Measurements from ENCODE around the gene PAQR5. TPM values are rescaled to one million over a fixed set of nuclear protein-coding genes. Genes with fewer than 3 reads are reported as not detected.

Gene PAQR5
- total RNA-seq, 1 donor from 2014 or later = 0.15 TPM

DNA sequence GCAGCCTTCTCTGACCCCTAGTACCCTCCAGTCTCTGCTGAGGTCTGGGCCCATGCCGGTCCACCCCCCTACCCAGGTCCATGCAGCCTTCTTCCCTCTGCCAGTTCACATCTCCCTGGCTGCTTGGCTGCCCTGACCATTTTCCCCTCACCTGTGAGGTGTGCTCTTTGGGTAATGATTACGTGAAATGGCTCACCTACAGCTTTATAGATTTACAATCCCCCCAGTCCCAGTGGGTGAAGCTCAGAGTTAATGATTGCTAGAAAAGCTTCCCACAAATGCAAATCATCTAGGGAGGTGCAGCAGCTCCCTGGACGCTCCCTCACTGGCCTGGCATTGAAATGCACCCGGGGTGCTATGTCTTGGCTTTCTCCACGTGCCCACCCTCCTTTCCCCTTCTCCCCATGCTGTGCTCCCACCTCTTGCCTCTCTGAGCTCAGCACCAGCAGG, 18.7 kb downstream of the PAQR5 start:
- Mint-ChIP-seq H3K4me3 (ENCODE audit: unreplicated experiment) (no peak overlapping the region), H3K27me3 (ENCODE audit: unreplicated experiment) (peaks cover 2% of the 10 kb centered on the region), H3K27ac (ENCODE audit: unreplicated experiment) (no peak overlapping the region), H3K4me1 (ENCODE audit: unreplicated experiment) (peaks cover 15% of the 10 kb centered on the region), H3K9me3 (ENCODE audit: unreplicated experiment) (no peaks in the 10 kb centered on the region), H3K36me3 (ENCODE audit: low read depth, unreplicated experiment) (no peaks in the 10 kb centered on the region)
- no peak for DNase-seq (ENCODE audit: low spot score)
- TF ChIP-seq, protein P1, sequence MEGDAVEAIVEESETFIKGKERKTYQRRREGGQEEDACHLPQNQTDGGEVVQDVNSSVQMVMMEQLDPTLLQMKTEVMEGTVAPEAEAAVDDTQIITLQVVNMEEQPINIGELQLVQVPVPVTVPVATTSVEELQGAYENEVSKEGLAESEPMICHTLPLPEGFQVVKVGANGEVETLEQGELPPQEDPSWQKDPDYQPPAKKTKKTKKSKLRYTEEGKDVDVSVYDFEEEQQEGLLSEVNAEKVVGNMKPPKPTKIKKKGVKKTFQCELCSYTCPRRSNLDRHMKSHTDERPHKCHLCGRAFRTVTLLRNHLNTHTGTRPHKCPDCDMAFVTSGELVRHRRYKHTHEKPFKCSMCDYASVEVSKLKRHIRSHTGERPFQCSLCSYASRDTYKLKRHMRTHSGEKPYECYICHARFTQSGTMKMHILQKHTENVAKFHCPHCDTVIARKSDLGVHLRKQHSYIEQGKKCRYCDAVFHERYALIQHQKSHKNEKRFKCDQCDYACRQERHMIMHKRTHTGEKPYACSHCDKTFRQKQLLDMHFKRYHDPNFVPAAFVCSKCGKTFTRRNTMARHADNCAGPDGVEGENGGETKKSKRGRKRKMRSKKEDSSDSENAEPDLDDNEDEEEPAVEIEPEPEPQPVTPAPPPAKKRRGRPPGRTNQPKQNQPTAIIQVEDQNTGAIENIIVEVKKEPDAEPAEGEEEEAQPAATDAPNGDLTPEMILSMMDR (IDR thresholded peaks at IDR 0.05; ENCODE audit: unreplicated experiment) = no peak

- Mint-ChIP-seq H3K36me3 (ENCODE audit: low read depth, unreplicated experiment) (no peaks in the 10 kb centered on the region), H3K4me1 (ENCODE audit: unreplicated experiment) (peaks cover 13% of the 10 kb centered on the region), H3K27ac (ENCODE audit: unreplicated experiment) (no peak overlapping the region), H3K4me3 (ENCODE audit: unreplicated experiment) (no peak overlapping the region), H3K27me3 (ENCODE audit: unreplicated experiment) (no peaks in the 10 kb centered on the region), H3K9me3 (ENCODE audit: unreplicated experiment) (no peaks in the 10 kb centered on the region)
- DNase-seq (ENCODE audit: low spot score) = no peak
- TF ChIP-seq, protein P1 (IDR thresholded peaks at IDR 0.05; ENCODE audit: unreplicated experiment) = no peak
These were observed 19.3 kb downstream of the PAQR5 start for GRCh38 chr15:69318033-69318432.

DNA sequence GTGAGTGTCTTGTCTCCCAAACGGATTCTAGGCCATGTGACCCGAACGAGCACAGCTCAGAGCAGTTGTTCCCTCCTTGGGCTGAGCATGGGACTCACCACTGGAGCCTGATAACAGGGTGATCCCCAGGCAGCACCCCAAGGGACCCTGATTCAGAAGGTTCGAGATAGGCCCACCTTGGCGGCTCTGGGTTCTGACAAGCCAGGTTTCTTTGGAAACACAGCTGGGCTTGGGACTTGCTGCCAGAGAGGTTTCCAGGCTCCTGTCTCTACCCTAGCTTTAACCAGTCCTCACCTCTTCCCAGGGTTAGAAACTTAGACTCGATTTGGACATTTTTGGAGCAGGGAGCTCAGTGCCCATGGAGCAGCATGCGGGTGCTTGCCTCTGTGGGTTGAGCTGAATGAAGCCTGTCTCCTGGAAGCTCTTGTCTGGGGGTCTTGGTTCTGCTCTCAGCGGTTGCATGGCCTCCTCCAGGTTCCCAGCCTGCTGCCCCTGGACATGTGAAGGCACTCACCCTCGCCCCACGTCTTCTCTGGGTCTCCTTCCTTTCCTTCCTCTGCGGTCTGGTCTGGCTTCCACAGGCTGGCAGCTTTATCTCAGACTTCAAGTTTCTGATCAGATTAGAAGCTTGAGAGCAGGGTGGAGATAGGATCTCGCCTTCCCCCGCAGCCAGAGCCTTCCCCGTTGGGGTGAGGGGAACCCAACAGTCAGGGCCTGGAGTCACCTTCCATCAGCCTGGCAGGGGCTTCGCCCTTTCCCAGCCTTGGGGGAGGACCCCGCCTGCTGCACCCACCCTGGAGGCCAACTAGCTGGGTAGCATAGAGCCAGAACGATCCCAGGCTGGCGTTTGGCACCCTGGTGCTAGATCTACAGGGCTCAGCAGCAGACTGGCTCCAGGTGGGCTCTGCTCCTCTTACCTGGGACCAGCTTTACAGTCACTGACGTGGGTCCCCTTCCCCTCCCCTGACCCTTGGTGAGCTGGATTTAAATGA, 21.0 kb downstream of the PAQR5 start:
- TF ChIP-seq, protein P1 (IDR thresholded peaks at IDR 0.05; ENCODE audit: unreplicated experiment) = no peak
- DNase-seq (ENCODE audit: low spot score) = no peak
- Mint-ChIP-seq H3K4me1 (ENCODE audit: unreplicated experiment) (peaks cover 4% of the 10 kb centered on the region), H3K36me3 (ENCODE audit: low read depth, unreplicated experiment) (no peaks in the 10 kb centered on the region), H3K9me3 (ENCODE audit: unreplicated experiment) (no peaks in the 10 kb centered on the region), H3K4me3 (ENCODE audit: unreplicated experiment) (no peak overlapping the region), H3K27me3 (ENCODE audit: unreplicated experiment) (no peaks in the 10 kb centered on the region), H3K27ac (ENCODE audit: unreplicated experiment) (no peak overlapping the region)

- H3K4me3 Mint-ChIP-seq (ENCODE audit: unreplicated experiment) = no peak overlapping the region
- H3K4me1 Mint-ChIP-seq (ENCODE audit: unreplicated experiment) = no peaks in the 10 kb centered on the region
- DNase-seq (ENCODE audit: low spot score) = no peak
- H3K27ac Mint-ChIP-seq (ENCODE audit: unreplicated experiment) = no peak overlapping the region
- H3K9me3 Mint-ChIP-seq (ENCODE audit: unreplicated experiment) = no peaks in the 10 kb centered on the region
- H3K27me3 Mint-ChIP-seq (ENCODE audit: unreplicated experiment) = no peaks in the 10 kb centered on the region
- H3K36me3 Mint-ChIP-seq (ENCODE audit: low read depth, unreplicated experiment) = no peaks in the 10 kb centered on the region
- TF ChIP-seq, protein P1 (IDR thresholded peaks at IDR 0.05; ENCODE audit: unreplicated experiment) = no peak
These were observed 22.4 kb downstream of the PAQR5 start for GRCh38 chr15:69320977-69321554.

All from endothelial cell (in vitro differentiated cells).